Measurements from ENCODE around the gene GOLGA6L10.

DNA sequence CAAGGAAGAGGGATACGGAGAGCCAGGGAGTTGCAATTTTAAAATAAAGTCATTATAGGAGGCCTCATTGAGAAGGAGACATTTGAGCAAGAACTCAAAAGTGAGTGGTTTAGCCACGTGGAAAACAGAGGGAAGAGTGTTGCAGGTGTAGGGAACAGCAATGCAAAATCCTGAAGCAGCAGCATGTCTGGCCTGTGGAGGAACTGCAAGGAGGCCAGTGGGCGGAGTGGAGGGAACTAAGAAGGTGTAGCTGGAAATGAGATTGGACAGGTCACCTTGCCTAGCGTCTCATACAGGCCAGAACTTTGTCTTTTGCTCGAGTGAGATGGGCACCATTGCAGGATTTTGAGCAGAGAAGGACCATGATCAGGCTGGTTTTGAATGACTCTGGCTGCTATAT lies 51.7 kb downstream of the GOLGA6L10 start:
- TF ChIP-seq, protein P1, sequence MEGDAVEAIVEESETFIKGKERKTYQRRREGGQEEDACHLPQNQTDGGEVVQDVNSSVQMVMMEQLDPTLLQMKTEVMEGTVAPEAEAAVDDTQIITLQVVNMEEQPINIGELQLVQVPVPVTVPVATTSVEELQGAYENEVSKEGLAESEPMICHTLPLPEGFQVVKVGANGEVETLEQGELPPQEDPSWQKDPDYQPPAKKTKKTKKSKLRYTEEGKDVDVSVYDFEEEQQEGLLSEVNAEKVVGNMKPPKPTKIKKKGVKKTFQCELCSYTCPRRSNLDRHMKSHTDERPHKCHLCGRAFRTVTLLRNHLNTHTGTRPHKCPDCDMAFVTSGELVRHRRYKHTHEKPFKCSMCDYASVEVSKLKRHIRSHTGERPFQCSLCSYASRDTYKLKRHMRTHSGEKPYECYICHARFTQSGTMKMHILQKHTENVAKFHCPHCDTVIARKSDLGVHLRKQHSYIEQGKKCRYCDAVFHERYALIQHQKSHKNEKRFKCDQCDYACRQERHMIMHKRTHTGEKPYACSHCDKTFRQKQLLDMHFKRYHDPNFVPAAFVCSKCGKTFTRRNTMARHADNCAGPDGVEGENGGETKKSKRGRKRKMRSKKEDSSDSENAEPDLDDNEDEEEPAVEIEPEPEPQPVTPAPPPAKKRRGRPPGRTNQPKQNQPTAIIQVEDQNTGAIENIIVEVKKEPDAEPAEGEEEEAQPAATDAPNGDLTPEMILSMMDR (conservative IDR thresholded peaks at IDR 0.05; ENCODE audit: low read depth, low read length) = no peak
- TF ChIP-seq POLR2A (IDR thresholded peaks at IDR 0.05; ENCODE audit: low read depth, low read length) = no peak
- TF ChIP-seq, protein P2, sequence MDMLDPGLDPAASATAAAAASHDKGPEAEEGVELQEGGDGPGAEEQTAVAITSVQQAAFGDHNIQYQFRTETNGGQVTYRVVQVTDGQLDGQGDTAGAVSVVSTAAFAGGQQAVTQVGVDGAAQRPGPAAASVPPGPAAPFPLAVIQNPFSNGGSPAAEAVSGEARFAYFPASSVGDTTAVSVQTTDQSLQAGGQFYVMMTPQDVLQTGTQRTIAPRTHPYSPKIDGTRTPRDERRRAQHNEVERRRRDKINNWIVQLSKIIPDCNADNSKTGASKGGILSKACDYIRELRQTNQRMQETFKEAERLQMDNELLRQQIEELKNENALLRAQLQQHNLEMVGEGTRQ (IDR thresholded peaks at IDR 0.05; ENCODE audit: low read depth, low read length) = no peak
- no peak for TF ChIP-seq BHLHE40 (IDR thresholded peaks at IDR 0.05; ENCODE audit: low read depth, low read length)
- no peak for TF ChIP-seq MAZ (IDR thresholded peaks at IDR 0.05; ENCODE audit: borderline replicate concordance, low read depth, low read length)
- no peak for TF ChIP-seq SMC3 (IDR thresholded peaks at IDR 0.05; ENCODE audit: low read depth, low read length)
- TF ChIP-seq RFX5 (IDR thresholded peaks at IDR 0.05; ENCODE audit: low read depth, low read length) = no peak
- no peak for TF ChIP-seq FOS (IDR thresholded peaks at IDR 0.05; ENCODE audit: low read depth, low read length)
- TF ChIP-seq RCOR1 (IDR thresholded peaks at IDR 0.05; ENCODE audit: insufficient replicate concordance, low read length) = no peak
- no peak for TF ChIP-seq MXI1 (IDR thresholded peaks at IDR 0.05; ENCODE audit: borderline replicate concordance, low read depth, low read length)
